Stomach (tissue), 4 donors: ENCODE measurements around the gene THSD4.

Experiments used
- CTCF ChIP-seq, 7 experiments: fragments of 450-650 bp in 4 of 7; fragments of 200-600 bp in 3 of 7; sonication (generic) in 3 of 7; IDR thresholded peaks; one replicate each; pipeline ENCODE4 v1.5.1; 2016 to 2019; ENCODE audit warnings: antibody characterized with exemption in 7 of 7, control low read depth in 2 of 7, mild to moderate bottlenecking in 1 of 7
- POLR2A ChIP-seq, 4 donors: fragments of 450-650 bp; IDR thresholded peaks; one replicate each; pipeline ENCODE4 v1.6.1; 2016; ENCODE audit warnings: antibody characterized with exemption in 4 of 4, control low read depth in 2 of 4, mild to moderate bottlenecking in 1 of 4, moderate library complexity in 1 of 4
- POLR2AphosphoS5 ChIP-seq, 3 donors: sonication (generic); formaldehyde crosslinking; IDR thresholded peaks; one replicate each; pipeline ENCODE4 v1.6.1; 2016; ENCODE audit warnings: antibody characterized with exemption in 3 of 3

- TF ChIP-seq CTCF (IDR thresholded peaks at IDR 0.05): no peak
- TF ChIP-seq POLR2A (IDR thresholded peaks at IDR 0.05): no peak
- no peak for TF ChIP-seq POLR2AphosphoS5 (IDR thresholded peaks at IDR 0.05)
These were observed 130.3 kb downstream of the THSD4 start for GRCh38 chr15:71245588-71245987.
